AG10803 (cell line): ENCODE results near the gene WDR91.

ENCODE experiments used
- DNase-seq: peaks from one replicate; pipeline ENCODE4 v3.0.0; 2010; ENCODE audit warnings: low read depth
- H3K4me3 ChIP-seq: 2 replicates; pipeline ENCODE4 v1.5.1; 2011; ENCODE audit warnings: mild to moderate bottlenecking, low read length, control low read depth
- CTCF ChIP-seq: conservative IDR thresholded peaks from 2 replicates; pipeline ENCODE4 v1.5.1; 2011; ENCODE audit warnings: mild to moderate bottlenecking, low read length, control low read depth, inconsistent platforms

Gene WDR91

GRCh38 chr7:135169964-135170273, 41.4 kb downstream of the WDR91 start:
- no peak for DNase-seq
- H3K4me3 ChIP-seq, result peak overlapping the region; percentile 81
- no peak for TF ChIP-seq CTCF

DNA sequence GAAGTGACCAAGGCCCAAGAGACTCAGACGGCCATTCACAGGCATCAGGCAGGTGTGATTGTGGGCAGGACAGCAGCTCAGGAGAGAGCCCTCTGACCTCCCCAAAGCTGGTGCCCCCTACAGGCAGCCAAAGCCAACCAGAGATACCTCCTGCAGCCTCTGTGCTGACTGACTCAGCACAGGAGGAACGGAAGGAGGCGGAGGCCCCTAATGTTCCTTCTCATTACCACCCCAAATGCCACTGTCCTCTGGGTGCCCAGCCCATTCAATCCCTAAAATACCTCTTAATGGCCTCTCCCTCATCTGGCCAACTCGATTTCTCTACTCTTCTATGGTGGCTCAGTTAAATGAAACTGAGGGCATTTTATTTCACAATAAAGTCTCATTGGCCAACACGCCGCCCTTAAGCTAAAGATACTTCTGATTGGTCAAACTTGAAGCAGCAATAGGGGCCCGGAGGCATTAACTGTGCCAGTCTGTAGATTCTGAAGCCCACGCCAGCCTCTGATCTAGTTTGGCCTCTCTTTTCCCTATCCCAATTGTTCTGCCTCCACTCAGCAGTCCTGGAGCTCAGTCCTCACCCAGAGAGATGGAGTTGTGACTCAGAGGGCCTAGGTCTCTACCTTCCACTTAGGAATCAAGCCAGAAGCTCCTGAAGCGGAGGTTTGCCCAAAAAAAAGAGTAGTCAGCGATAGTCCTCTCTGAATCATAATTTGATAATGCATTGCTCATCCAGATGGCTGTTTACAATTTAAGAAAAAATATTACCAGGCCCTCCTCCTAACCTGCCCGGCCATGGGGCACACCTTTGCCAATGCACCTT, 42.0 kb downstream of the WDR91 start:
- DNase-seq, result peak; percentile 20
- peak; percentile 51 for TF ChIP-seq CTCF
- peak overlapping the region; percentile 81 for H3K4me3 ChIP-seq

- TF ChIP-seq CTCF, result no peak
- peak overlapping the region; percentile 81 for H3K4me3 ChIP-seq
- DNase-seq, result no peak
Observed at GRCh38 chr7:135168489-135169140, 42.7 kb downstream of the WDR91 start.

DNA sequence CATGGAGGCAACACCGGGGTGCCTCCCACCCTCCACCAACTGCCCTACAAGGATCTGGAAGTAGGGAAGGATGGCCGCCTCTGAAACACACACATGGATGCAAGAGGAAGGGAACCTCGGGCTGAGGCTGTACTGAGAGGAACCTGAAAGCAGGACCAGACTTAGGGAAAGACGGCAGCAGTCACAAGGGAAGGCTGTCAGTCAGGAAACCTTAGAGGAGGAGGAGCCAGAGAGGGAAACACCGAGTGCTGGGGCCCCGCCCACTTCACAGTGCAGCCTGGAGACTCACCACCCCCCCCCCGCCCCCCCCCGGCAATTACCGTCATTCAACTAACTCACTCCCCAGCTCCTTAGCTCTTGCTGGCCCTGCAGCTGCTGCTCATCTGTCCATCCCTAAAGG, 43.3 kb downstream of the WDR91 start:
- no peak for DNase-seq
- TF ChIP-seq CTCF, result no peak
- no peak overlapping the region for H3K4me3 ChIP-seq

- TF ChIP-seq CTCF, result no peak
- DNase-seq, result no peak
- no peak overlapping the region for H3K4me3 ChIP-seq
Observed at GRCh38 chr7:135167365-135167917, 43.9 kb downstream of the WDR91 start.

GRCh38 chr7:135166338-135166990, 44.9 kb downstream of the WDR91 start:
- DNase-seq, result no peak
- H3K4me3 ChIP-seq, result no peak overlapping the region
- TF ChIP-seq CTCF, result no peak
